Coronary artery (tissue), 2 donors: ENCODE data around the gene PRMT7.

ENCODE experiments used
- DNase-seq: peaks from one replicate; pipeline ENCODE4 v3.0.0-alpha.2; 2017; ENCODE audit warnings: low spot score
- H3K27ac ChIP-seq, 2 donors: fragments of 200-600 bp; sonication (generic); one replicate each; pipeline ENCODE4 v1.5.1; 2016 to 2019
- H3K4me3 ChIP-seq: fragments of 200-600 bp; sonication (generic); 2 replicates; pipeline ENCODE4 v1.5.1; 2016; ENCODE audit warnings: mild to moderate bottlenecking, moderate library complexity
- TF ChIP-seq, protein P1 (sequence below): fragments of 200-600 bp; sonication (generic); IDR thresholded peaks from one replicate; pipeline ENCODE4 v1.5.1; 2019; ENCODE audit warnings: antibody characterized with exemption

PRMT7 gene

GRCh38 chr16:68348639-68349445 is 38.0 kb downstream of the PRMT7 start:
- no peak for DNase-seq
- no peak overlapping the region for H3K27ac ChIP-seq
- no peak overlapping the region for H3K4me3 ChIP-seq
- TF ChIP-seq, protein P1, sequence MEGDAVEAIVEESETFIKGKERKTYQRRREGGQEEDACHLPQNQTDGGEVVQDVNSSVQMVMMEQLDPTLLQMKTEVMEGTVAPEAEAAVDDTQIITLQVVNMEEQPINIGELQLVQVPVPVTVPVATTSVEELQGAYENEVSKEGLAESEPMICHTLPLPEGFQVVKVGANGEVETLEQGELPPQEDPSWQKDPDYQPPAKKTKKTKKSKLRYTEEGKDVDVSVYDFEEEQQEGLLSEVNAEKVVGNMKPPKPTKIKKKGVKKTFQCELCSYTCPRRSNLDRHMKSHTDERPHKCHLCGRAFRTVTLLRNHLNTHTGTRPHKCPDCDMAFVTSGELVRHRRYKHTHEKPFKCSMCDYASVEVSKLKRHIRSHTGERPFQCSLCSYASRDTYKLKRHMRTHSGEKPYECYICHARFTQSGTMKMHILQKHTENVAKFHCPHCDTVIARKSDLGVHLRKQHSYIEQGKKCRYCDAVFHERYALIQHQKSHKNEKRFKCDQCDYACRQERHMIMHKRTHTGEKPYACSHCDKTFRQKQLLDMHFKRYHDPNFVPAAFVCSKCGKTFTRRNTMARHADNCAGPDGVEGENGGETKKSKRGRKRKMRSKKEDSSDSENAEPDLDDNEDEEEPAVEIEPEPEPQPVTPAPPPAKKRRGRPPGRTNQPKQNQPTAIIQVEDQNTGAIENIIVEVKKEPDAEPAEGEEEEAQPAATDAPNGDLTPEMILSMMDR, result no peak

- no peak for DNase-seq
- no peak overlapping the region for H3K4me3 ChIP-seq
- no peak overlapping the region for H3K27ac ChIP-seq
- TF ChIP-seq, protein P1, result no peak
Observed at GRCh38 chr16:68349838-68350410, 39.1 kb downstream of the PRMT7 start.

GRCh38 chr16:68350813-68351350 is 40.1 kb downstream of the PRMT7 start:
- no peak for DNase-seq
- Histone ChIP-seq H3K4me3 (no peak overlapping the region), H3K27ac (no peak overlapping the region)
- TF ChIP-seq, protein P1, result no peak

GRCh38 chr16:68351463-68351862 is 40.6 kb downstream of the PRMT7 start:
- TF ChIP-seq, protein P1, result no peak
- Histone ChIP-seq H3K27ac (no peak overlapping the region), H3K4me3 (no peak overlapping the region)
- DNase-seq, result no peak

DNA sequence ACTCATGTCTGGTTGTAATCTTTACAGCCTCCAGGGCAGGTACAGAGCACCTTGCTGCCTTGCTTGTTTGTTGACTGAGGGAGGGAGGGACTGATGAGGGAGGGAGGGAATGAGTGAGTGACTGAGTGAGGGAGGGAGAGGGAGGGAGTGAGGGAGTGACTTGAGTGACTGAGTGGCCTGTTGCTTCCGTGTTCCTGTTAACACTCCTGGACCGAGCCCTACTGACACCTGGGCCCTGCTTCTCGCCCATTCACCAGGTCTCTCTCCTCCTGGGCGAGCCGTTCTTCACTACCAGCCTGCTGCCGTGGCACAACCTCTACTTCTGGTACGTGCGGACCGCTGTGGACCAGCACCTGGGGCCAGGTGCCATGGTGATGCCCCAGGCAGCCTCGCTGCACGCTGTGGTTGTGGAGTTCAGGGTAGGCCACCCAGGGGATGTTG is 41.2 kb downstream of the PRMT7 start:
- no peak overlapping the region for H3K4me3 ChIP-seq
- no peak for DNase-seq
- TF ChIP-seq, protein P1, result no peak
- no peak overlapping the region for H3K27ac ChIP-seq

DNA sequence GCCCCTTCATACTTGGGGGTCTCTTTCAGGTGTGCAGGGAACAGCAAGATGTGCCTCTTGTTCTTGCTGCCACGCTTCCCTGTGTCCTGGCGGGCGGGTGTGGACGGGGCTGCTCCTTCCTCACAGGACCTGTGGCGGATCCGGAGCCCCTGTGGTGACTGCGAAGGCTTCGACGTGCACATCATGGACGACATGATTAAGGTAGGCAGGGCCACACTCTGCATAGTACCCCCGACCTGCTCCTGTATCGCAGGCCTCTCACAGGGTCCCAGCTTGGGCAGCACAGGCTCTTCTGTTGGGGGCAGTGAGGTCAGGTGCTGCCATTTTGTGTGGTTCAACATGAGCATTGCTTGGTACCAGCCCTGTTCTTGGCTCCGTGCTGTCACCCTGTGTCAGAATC is 42.5 kb downstream of the PRMT7 start:
- Histone ChIP-seq H3K27ac (no peak overlapping the region), H3K4me3 (no peak overlapping the region)
- no peak for DNase-seq
- TF ChIP-seq, protein P1, result no peak

DNA sequence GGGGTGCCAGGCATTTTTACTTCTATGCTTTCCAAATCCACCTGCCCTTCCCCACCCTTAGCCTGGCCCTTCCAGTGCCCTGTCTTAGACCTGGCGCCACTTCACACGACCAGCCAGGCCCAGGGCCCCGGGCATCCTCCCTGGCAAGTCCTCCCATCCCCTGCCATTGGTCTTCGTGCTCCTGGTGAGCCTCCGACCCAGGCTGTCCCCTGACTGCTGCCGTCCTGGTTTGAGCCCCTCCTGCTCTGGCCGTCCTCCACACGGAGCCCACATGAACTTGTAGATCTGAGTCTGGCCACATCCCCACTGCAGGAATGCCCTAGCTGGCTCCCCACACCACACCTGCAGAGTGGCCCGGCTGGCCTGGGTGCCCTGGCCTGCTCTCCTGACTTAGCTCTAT is 44.0 kb downstream of the PRMT7 start:
- Histone ChIP-seq H3K27ac (no peak overlapping the region), H3K4me3 (no peak overlapping the region)
- TF ChIP-seq, protein P1, result no peak
- no peak for DNase-seq
